WTC11 (cell line): ENCODE measurements around the gene IPO9. TPM values are rescaled to one million over a fixed set of nuclear protein-coding genes. Genes with fewer than 3 reads are reported as not detected.

Source experiments
- ATAC-seq: fragments of 200-7000 bp; cut with Tn5 transposase; 2 replicates; pipeline ENCODE4 v1.10.0; 2021; ENCODE audit warnings: mild to moderate bottlenecking, moderate library complexity
- CTCF ChIA-PET: fragments of 300-600 bp; sonication (Branson Sonifier 250); formaldehyde crosslinking; loops from one replicate; lab custom pipeline; 2021; ENCODE audit warnings: antibody characterized with exemption; lab: Charles Lee
- POLR2A ChIA-PET: fragments of 350-600 bp; sonication (Branson Sonifier 250); formaldehyde crosslinking; loops from one replicate; lab custom pipeline; 2021; ENCODE audit warnings: antibody characterized with exemption; lab: Charles Lee
- DNase-seq: peaks from one replicate; pipeline ENCODE4 v3.0.0; 2021; ENCODE audit warnings: low spot score
- H3K27ac Mint-ChIP-seq: 2 replicates; pipeline ENCODE4 v1.8.0; 2021; ENCODE audit warnings: mixed read lengths
- H3K27me3 Mint-ChIP-seq: 2 replicates; pipeline ENCODE4 v1.8.0; 2021; ENCODE audit warnings: low read depth, mild to moderate bottlenecking, moderate library complexity, mixed read lengths
- H3K36me3 Mint-ChIP-seq: 2 replicates; pipeline ENCODE4 v1.8.0; 2021; ENCODE audit warnings: mixed read lengths
- H3K4me1 Mint-ChIP-seq: 2 replicates; pipeline ENCODE4 v1.8.0; 2022; ENCODE audit warnings: mixed read lengths
- H3K4me3 Mint-ChIP-seq: 2 replicates; pipeline ENCODE4 v1.8.0; 2021; ENCODE audit warnings: mild to moderate bottlenecking, moderate library complexity, mixed read lengths
- H3K9me3 Mint-ChIP-seq: 2 replicates; pipeline ENCODE4 v1.8.0; 2021; ENCODE audit warnings: mixed read lengths
- ELF4 ChIP-seq: sonication (generic); formaldehyde crosslinking; IDR thresholded peaks from 2 replicates; pipeline ENCODE4 v1.8.1; 2022; ENCODE audit warnings: low read depth, mild to moderate bottlenecking, moderate library complexity, missing genetic modification reagents
- EMX1 ChIP-seq: fragments of 250-450 bp; sonication (Bioruptor Pico); IDR thresholded peaks from 2 replicates; pipeline ENCODE4 v1.8.0; 2021; ENCODE audit warnings: mild to moderate bottlenecking
- GABPB1 ChIP-seq: sonication (generic); formaldehyde crosslinking; IDR thresholded peaks from 2 replicates; pipeline ENCODE4 v1.8.1; 2023; ENCODE audit warnings: mild to moderate bottlenecking, missing genetic modification reagents
- IRF2 ChIP-seq: sonication (generic); formaldehyde crosslinking; IDR thresholded peaks from 2 replicates; pipeline ENCODE4 v1.8.0; 2022; ENCODE audit warnings: low read depth, missing genetic modification reagents, borderline replicate concordance
- JAZF1 ChIP-seq: fragments of 250-450 bp; sonication (Bioruptor Pico); IDR thresholded peaks from 2 replicates; pipeline ENCODE4 v1.9.0; 2021; ENCODE audit warnings: moderate library complexity, mild to moderate bottlenecking, inconsistent platforms
- KAT7 ChIP-seq: sonication (generic); formaldehyde crosslinking; IDR thresholded peaks from 2 replicates; pipeline ENCODE4 v1.8.1; 2023; ENCODE audit warnings: missing genetic modification reagents, mild to moderate bottlenecking, borderline replicate concordance
- NR3C1 ChIP-seq: sonication (generic); formaldehyde crosslinking; conservative IDR thresholded peaks from 2 replicates; pipeline ENCODE4 v1.8.1; 2023; ENCODE audit warnings: low read depth, mild to moderate bottlenecking, missing genetic modification reagents
- RORB ChIP-seq: fragments of 250-450 bp; sonication (Bioruptor Pico); IDR thresholded peaks from 2 replicates; pipeline ENCODE4 v1.9.0; 2021; ENCODE audit warnings: mild to moderate bottlenecking
- SP1 ChIP-seq: sonication (generic); formaldehyde crosslinking; conservative IDR thresholded peaks from 2 replicates; pipeline ENCODE4 v1.8.1; 2022; ENCODE audit warnings: missing genetic modification reagents
- TCF7 ChIP-seq: sonication (generic); formaldehyde crosslinking; IDR thresholded peaks from 2 replicates; pipeline ENCODE4 v1.8.0; 2022; ENCODE audit warnings: mild to moderate bottlenecking, low read depth, missing genetic modification reagents, moderate library complexity
- ZNF219 ChIP-seq: sonication (generic); formaldehyde crosslinking; IDR thresholded peaks from 2 replicates; pipeline ENCODE4 v1.8.0; 2023; ENCODE audit warnings: missing genetic modification reagents, mild to moderate bottlenecking, borderline replicate concordance
- ZNF232 ChIP-seq: sonication (generic); formaldehyde crosslinking; IDR thresholded peaks from 2 replicates; pipeline ENCODE4 v1.8.0; 2022; ENCODE audit warnings: mild to moderate bottlenecking, missing genetic modification reagents
- ZNF423 ChIP-seq: fragments of 250-450 bp; sonication (Bioruptor Pico); IDR thresholded peaks from 2 replicates; pipeline ENCODE4 v2.1.2; 2022; ENCODE audit warnings: mild to moderate bottlenecking, moderate library complexity
- ZNF671 ChIP-seq: fragments of 250-450 bp; sonication (Bioruptor Pico); IDR thresholded peaks from 2 replicates; pipeline ENCODE4 v1.8.0; 2021; ENCODE audit warnings: mild to moderate bottlenecking
- total RNA-seq: library from RNA; stranded (reverse); gene quantifications from 3 replicates; pipeline ENCODE4 v1.2.3, GENCODE V29; 2021
- TF ChIP-seq, protein P1 (sequence below): sonication (generic); formaldehyde crosslinking; IDR thresholded peaks from 2 replicates; pipeline ENCODE4 v1.8.0; 2023; ENCODE audit warnings: missing genetic modification reagents
- TF ChIP-seq, protein P2 (sequence below): sonication (generic); formaldehyde crosslinking; IDR thresholded peaks from 2 replicates; pipeline ENCODE4 v1.8.0; 2023; ENCODE audit warnings: mild to moderate bottlenecking, missing genetic modification reagents
- TF ChIP-seq, protein P3 (sequence below): fragments of 250-450 bp; sonication (Bioruptor Pico); conservative IDR thresholded peaks from 2 replicates; pipeline ENCODE4 v1.9.0; 2021; ENCODE audit warnings: mild to moderate bottlenecking
- TF ChIP-seq, protein P4 (sequence below): sonication (generic); formaldehyde crosslinking; IDR thresholded peaks from 2 replicates; pipeline ENCODE4 v1.8.1; 2023; ENCODE audit warnings: mild to moderate bottlenecking, missing genetic modification reagents
- TF ChIP-seq, protein P5 (sequence below): sonication (generic); formaldehyde crosslinking; IDR thresholded peaks from 2 replicates; pipeline ENCODE4 v1.8.1; 2023; ENCODE audit warnings: mild to moderate bottlenecking, missing genetic modification reagents, moderate library complexity
- TF ChIP-seq, protein P6 (sequence below): sonication (generic); formaldehyde crosslinking; IDR thresholded peaks from 2 replicates; pipeline ENCODE4 v1.8.1; 2022; ENCODE audit warnings: low read depth, mild to moderate bottlenecking, moderate library complexity, missing genetic modification reagents, borderline replicate concordance

The IPO9 gene
- total RNA-seq, 1 experiment from 2014 or later: 97.2 TPM

DNA sequence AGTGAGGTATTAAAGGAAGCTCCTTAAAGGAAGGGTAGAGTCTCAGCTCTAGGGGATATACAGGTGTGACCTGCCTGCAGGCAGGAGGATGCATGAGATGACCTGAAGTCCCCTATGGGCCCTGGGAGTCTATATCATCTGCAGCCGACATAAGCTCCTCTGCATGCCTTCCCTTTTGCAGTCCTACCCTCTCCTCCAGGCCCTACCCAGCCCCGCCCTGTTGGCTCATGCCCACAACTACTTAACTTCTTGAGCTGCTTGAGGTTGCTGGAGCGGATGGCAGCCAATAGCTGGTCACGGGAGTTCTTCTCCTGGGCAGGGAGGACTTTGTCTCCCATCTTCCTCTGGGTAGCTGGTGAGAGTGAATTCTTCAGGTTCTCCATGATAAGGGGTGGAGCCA is 70.0 kb downstream of the IPO9 start:
- H3K4me1 Mint-ChIP-seq: peaks cover 25% of the 10 kb centered on the region
- CTCF ChIA-PET: interaction anchor here (1.4 to 1.8 kb wide), 4 partner anchors 21 to 100 kb away, joined by 3 to 5 read pairs (median 4); no protein-coding TSS in a partner anchor
- no peak overlapping the region for H3K4me3 Mint-ChIP-seq
- POLR2A ChIA-PET: no interaction called here
- H3K36me3 Mint-ChIP-seq: no peaks in the 10 kb centered on the region
- H3K27me3 Mint-ChIP-seq: peaks cover 4% of the 10 kb centered on the region
- no peak for DNase-seq
- no peak overlapping the region for H3K27ac Mint-ChIP-seq
- TF ChIP-seq TCF7 (CRISPR knock-in tag) (no peak), ZNF219 (CRISPR knock-in tag) (no peak), KAT7 (CRISPR knock-in tag) (no peak), ELF4 (no peak), NR3C1 (no peak)
- TF ChIP-seq, protein P1, sequence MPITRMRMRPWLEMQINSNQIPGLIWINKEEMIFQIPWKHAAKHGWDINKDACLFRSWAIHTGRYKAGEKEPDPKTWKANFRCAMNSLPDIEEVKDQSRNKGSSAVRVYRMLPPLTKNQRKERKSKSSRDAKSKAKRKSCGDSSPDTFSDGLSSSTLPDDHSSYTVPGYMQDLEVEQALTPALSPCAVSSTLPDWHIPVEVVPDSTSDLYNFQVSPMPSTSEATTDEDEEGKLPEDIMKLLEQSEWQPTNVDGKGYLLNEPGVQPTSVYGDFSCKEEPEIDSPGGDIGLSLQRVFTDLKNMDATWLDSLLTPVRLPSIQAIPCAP (CRISPR knock-in tag): no peak
- TF ChIP-seq, protein P2, sequence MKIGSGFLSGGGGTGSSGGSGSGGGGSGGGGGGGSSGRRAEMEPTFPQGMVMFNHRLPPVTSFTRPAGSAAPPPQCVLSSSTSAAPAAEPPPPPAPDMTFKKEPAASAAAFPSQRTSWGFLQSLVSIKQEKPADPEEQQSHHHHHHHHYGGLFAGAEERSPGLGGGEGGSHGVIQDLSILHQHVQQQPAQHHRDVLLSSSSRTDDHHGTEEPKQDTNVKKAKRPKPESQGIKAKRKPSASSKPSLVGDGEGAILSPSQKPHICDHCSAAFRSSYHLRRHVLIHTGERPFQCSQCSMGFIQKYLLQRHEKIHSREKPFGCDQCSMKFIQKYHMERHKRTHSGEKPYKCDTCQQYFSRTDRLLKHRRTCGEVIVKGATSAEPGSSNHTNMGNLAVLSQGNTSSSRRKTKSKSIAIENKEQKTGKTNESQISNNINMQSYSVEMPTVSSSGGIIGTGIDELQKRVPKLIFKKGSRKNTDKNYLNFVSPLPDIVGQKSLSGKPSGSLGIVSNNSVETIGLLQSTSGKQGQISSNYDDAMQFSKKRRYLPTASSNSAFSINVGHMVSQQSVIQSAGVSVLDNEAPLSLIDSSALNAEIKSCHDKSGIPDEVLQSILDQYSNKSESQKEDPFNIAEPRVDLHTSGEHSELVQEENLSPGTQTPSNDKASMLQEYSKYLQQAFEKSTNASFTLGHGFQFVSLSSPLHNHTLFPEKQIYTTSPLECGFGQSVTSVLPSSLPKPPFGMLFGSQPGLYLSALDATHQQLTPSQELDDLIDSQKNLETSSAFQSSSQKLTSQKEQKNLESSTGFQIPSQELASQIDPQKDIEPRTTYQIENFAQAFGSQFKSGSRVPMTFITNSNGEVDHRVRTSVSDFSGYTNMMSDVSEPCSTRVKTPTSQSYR (CRISPR knock-in tag): no peak
- no peaks in the 10 kb centered on the region for H3K9me3 Mint-ChIP-seq
- no peak for ATAC-seq

DNA sequence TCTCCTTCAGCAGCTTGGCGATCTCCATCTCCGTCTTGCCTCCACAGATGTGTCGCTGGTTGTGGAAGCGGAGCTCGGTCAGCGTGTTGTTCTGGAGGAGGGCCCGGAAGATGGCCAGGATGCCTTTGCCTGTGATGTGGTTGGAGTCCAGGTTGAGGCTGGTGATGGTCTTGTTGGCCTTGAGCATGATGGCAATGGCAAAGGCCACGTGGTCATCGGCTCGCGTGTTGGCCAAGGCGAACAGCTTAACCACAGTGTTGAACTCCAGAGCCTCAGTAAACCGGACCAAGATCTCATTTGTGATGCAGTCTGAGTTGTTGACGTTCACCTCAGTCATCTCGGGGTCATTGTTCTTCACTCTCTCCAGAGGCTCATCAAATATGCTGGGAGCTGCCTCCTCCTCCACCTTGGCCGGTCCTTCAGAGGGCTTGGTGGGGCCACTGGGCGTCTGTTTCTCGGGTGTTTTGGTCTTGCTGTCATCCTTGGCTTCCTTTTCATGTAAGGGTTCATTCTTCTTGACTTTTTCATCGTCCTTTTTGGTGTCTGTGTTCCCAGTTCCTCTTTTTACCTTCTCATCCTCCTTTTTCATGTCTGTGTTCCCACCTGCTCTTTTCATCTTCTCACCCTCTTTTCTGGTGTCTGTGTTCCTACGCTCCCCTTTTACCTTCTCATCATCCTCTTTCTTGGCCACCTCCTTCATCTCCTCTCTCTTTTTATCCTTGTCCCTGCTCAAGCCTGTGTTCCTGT is 70.9 kb downstream of the IPO9 start:
- TF ChIP-seq, protein P3, sequence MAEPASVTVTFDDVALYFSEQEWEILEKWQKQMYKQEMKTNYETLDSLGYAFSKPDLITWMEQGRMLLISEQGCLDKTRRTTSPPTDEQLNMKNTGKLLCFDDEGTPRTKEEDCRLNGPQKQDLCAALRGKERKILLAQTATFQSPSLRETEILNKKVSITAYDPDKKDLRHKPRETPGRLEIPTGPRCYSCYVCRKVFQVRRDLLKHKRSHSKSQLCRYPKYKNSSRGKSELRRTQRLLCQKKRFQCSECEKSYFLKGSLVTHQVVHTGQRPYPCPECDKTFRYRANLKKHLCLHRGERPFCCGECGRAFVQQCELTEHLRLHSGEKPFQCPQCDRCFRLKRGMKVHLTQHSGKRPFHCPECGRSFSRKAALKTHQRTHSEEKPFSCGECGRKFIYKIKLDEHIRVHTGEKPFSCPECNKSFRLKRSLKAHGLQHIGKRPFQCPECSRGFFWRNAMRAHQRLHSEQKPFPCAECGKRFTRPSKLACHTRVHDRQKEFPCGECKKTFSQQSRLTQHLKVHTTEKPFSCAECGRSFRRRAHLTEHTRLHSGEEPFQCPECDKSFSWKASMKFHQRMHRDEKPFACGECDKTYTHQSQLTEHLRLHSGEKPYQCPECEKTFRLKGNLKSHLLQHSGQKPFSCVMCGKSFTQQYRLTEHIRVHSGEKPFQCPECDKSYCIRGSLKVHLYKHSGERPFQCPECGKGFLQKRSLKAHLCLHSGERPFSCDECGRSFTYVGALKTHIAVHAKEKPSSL (CRISPR knock-in tag): no peak
- no peak for TF ChIP-seq EMX1 (CRISPR knock-in tag)
- no peak for TF ChIP-seq ZNF232 (CRISPR knock-in tag)
- TF ChIP-seq, protein P4, sequence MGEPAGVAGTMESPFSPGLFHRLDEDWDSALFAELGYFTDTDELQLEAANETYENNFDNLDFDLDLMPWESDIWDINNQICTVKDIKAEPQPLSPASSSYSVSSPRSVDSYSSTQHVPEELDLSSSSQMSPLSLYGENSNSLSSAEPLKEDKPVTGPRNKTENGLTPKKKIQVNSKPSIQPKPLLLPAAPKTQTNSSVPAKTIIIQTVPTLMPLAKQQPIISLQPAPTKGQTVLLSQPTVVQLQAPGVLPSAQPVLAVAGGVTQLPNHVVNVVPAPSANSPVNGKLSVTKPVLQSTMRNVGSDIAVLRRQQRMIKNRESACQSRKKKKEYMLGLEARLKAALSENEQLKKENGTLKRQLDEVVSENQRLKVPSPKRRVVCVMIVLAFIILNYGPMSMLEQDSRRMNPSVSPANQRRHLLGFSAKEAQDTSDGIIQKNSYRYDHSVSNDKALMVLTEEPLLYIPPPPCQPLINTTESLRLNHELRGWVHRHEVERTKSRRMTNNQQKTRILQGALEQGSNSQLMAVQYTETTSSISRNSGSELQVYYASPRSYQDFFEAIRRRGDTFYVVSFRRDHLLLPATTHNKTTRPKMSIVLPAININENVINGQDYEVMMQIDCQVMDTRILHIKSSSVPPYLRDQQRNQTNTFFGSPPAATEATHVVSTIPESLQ (CRISPR knock-in tag): no peak
- TF ChIP-seq SP1: no peak
- no peak for TF ChIP-seq RORB
- no peak for TF ChIP-seq IRF2
- TF ChIP-seq ZNF671 (CRISPR knock-in tag): no peak
- no peak for TF ChIP-seq ZNF423 (CRISPR knock-in tag)
- TF ChIP-seq, protein P5, sequence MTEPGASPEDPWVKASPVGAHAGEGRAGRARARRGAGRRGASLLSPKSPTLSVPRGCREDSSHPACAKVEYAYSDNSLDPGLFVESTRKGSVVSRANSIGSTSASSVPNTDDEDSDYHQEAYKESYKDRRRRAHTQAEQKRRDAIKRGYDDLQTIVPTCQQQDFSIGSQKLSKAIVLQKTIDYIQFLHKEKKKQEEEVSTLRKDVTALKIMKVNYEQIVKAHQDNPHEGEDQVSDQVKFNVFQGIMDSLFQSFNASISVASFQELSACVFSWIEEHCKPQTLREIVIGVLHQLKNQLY (CRISPR knock-in tag): no peak
- TF ChIP-seq, protein P6, sequence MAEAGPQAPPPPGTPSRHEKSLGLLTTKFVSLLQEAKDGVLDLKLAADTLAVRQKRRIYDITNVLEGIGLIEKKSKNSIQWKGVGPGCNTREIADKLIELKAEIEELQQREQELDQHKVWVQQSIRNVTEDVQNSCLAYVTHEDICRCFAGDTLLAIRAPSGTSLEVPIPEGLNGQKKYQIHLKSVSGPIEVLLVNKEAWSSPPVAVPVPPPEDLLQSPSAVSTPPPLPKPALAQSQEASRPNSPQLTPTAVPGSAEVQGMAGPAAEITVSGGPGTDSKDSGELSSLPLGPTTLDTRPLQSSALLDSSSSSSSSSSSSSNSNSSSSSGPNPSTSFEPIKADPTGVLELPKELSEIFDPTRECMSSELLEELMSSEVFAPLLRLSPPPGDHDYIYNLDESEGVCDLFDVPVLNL (CRISPR knock-in tag): no peak
- TF ChIP-seq JAZF1 (CRISPR knock-in tag): no peak
- no peak for TF ChIP-seq GABPB1 (CRISPR knock-in tag)
- no peak for ATAC-seq
- Mint-ChIP-seq H3K9me3 (no peaks in the 10 kb centered on the region), H3K27me3 (peaks cover 4% of the 10 kb centered on the region), H3K4me1 (peaks cover 16% of the 10 kb centered on the region), H3K27ac (no peak overlapping the region), H3K36me3 (no peaks in the 10 kb centered on the region), H3K4me3 (no peak overlapping the region)
- POLR2A ChIA-PET: no interaction called here
- DNase-seq: no peak
- CTCF ChIA-PET: interaction anchor here (1.4 kb wide), 3 partner anchors 45 to 99 kb away, joined by 3 to 4 read pairs (median 3); no protein-coding TSS in a partner anchor
